KOPT-K1 (cell line): ENCODE measurements around the gene ESYT1.

ENCODE experiments used
- H3K27ac ChIP-seq: fragments of 200-600 bp; sonication (generic); 2 replicates; pipeline ENCODE4 v1.5.1; 2016; ENCODE audit warnings: antibody characterized with exemption, mild to moderate bottlenecking, low read depth, low read length; ENCODE audit not compliant: poor library complexity, severe bottlenecking
- H3K36me3 ChIP-seq: fragments of 200-600 bp; sonication (generic); 2 replicates; pipeline ENCODE4 v1.5.1; 2017; ENCODE audit warnings: antibody characterized with exemption, mild to moderate bottlenecking, low read length, moderate library complexity; ENCODE audit not compliant: insufficient read depth
- H3K9me3 ChIP-seq: fragments of 200-600 bp; sonication (generic); 2 replicates; pipeline ENCODE4 v1.5.1; 2017; ENCODE audit warnings: antibody characterized with exemption, low read length, mild to moderate bottlenecking; ENCODE audit not compliant: insufficient read depth, poor library complexity, severe bottlenecking

The ESYT1 gene, protein sequence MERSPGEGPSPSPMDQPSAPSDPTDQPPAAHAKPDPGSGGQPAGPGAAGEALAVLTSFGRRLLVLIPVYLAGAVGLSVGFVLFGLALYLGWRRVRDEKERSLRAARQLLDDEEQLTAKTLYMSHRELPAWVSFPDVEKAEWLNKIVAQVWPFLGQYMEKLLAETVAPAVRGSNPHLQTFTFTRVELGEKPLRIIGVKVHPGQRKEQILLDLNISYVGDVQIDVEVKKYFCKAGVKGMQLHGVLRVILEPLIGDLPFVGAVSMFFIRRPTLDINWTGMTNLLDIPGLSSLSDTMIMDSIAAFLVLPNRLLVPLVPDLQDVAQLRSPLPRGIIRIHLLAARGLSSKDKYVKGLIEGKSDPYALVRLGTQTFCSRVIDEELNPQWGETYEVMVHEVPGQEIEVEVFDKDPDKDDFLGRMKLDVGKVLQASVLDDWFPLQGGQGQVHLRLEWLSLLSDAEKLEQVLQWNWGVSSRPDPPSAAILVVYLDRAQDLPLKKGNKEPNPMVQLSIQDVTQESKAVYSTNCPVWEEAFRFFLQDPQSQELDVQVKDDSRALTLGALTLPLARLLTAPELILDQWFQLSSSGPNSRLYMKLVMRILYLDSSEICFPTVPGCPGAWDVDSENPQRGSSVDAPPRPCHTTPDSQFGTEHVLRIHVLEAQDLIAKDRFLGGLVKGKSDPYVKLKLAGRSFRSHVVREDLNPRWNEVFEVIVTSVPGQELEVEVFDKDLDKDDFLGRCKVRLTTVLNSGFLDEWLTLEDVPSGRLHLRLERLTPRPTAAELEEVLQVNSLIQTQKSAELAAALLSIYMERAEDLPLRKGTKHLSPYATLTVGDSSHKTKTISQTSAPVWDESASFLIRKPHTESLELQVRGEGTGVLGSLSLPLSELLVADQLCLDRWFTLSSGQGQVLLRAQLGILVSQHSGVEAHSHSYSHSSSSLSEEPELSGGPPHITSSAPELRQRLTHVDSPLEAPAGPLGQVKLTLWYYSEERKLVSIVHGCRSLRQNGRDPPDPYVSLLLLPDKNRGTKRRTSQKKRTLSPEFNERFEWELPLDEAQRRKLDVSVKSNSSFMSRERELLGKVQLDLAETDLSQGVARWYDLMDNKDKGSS

DNA sequence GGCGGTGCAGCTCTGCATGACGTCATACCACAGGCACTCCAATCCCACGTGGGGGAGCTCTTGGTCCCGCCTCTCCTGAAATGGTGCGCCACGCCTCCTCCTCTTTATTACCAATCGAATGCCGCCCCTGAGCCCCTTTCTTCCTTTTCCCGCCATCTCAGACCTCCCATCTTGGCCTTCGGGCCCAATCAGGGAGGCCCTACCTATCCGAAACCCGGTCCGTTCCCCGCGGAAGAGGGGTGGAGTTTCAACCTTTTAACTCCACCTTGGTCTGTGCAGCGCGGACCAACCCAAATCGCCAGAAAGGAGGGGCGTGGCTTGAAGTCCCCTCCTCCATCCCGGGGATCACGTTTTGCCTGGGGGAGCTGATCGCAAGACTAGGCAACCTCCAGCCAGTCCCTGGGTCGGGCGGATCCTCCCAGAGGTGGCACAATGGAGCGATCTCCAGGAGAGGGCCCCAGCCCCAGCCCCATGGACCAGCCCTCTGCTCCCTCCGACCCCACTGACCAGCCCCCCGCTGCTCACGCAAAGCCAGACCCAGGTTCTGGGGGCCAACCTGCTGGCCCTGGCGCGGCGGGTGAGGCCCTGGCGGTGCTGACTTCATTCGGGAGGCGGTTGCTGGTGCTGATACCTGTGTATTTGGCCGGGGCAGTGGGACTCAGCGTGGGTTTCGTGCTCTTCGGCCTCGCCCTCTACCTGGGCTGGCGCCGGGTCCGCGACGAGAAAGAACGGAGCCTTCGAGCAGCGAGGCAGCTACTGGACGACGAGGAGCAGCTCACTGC, at the start of gene ESYT1:
TSS of gene ESYT1 (plus strand) at position 380 of the 782 bp plus-strand sequence. CDS start at position 433, 53 bp downstream.
- no peaks in the 10 kb centered on the region for H3K9me3 ChIP-seq
- H3K36me3 ChIP-seq, result peaks cover 31% of the 10 kb centered on the region
- H3K27ac ChIP-seq, result peak within 1 kb of the TSS; percentile 77

DNA sequence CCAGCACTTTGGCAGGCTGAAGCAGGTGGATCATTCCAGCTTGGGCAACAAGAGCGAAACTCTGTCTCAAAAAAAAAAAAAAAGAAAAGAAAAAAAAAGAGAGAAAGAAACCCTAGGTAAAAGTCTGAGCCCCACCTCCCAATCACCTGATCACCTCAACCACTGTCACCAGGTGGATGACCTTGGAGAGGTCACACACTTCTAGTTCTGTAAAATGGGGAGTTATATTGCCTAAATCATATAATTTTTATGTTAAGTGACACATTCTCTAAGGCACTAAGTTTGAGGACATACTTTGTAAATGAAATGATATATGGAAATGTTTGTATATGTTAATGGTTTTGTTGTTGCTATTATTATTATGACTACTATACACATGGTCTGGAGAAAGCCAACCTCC, 49.6 kb upstream of the ESYT1 start:
- Histone ChIP-seq H3K27ac (no peak overlapping the region), H3K9me3 (no peaks in the 10 kb centered on the region), H3K36me3 (no peaks in the 10 kb centered on the region)

DNA sequence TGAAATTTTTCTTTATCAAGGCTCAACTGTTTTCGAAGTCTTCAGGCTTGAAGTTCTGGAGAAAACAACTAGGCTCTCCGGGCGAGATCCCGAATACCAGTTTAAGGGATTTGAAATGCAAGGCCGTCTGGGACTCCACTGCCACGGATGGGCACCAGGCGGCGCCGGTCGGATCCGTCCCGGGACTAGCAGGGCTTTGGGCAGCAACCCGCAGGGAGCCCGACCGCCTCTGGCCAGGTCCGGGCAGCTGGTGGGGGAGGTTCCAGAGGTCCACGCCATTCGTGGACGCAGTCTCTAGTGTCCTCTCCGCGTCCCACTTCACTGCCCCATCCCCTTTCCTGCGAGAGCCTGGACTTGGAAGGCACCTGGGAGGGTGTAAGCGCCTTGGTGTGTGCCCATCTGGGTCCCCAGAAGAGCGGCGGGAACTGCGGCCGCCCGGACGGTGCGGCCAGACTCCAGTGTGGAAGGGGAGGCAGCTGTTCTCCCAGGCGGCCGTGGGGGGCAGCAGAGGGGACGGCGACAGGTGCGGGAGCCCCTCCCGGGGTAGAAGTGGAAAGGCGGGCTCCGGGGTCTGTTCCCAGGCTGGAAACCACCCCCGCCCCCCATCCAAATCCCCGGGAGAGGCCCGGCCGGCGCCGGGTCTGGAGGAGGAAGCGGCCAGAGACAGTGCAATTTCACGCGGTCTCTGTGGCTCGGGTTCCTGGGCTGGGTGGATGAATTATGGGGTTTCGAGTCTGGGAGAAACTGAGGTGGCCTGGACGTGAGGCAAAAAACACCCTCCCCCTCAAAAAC, 48.9 kb upstream of the ESYT1 start:
- H3K9me3 ChIP-seq, result no peaks in the 10 kb centered on the region
- H3K27ac ChIP-seq, result no peak overlapping the region
- no peaks in the 10 kb centered on the region for H3K36me3 ChIP-seq

DNA sequence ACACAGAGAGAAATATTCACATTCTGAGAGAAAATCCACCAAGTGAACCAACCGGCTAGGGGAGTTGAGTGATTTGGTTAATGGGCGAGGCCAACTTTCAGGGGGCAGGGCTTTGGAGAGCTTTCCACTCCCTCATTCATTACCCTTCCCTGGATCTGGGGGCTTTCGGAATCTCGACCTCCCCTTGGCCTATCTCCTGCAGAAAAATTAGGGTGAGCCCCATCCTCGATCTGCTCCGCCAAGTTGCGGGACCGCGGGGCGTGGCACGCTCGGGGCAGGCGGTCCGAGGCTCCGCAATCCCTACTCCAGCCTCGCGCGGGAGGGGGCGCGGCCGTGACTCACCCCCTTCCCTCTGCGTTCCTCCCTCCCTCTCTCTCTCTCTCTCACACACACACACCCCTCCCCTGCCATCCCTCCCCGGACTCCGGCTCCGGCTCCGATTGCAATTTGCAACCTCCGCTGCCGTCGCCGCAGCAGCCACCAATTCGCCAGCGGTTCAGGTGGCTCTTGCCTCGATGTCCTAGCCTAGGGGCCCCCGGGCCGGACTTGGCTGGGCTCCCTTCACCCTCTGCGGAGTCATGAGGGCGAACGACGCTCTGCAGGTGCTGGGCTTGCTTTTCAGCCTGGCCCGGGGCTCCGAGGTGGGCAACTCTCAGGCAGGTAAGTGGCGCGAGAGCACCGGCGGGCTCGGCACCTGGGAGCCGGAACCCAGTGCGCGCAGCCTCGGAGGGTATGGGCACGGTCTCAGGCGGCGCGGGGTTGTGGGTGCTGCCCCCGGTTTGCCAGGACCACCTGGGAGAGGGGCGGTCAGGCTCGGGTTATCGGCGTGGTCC, 48.1 kb upstream of the ESYT1 start, which contains the start of gene ERBB3:
TSS of gene ERBB3 (plus strand) at position 443 of the 833 bp plus-strand sequence. CDS start at position 579, 136 bp downstream.
- Histone ChIP-seq H3K27ac (no peak within 1 kb of the TSS), H3K36me3 (no peaks in the 10 kb centered on the region), H3K9me3 (no peaks in the 10 kb centered on the region)

DNA sequence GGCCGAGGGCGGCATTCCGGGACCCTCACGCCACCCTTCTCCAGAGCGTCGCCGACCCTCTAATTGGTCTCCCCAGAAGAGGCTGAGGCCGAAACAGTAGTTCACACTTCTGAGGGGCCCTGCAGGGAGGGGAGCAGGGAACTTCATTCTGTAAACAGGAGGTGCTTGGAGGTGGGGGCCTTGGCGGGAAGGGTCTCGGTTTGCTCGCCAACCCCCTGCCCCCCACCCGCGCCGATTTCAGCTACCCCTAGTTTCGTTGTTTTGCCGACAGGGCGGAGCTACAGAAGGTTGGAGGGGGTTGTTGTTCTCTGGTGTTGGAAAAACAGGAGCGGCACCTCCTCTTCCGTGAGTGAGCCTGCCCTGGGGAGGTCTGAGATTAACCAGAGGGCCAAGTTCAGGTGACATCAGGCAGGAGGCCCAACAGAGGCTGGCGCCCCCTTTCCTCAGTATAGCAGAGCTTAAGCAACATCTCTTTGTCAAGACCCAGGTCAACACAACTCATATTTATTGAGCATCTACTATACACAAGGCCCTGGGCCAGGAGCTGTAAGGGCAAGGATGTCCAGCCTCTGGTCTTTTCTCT, 47.4 kb upstream of the ESYT1 start:
- Histone ChIP-seq H3K9me3 (no peaks in the 10 kb centered on the region), H3K36me3 (no peaks in the 10 kb centered on the region), H3K27ac (no peak overlapping the region)

DNA sequence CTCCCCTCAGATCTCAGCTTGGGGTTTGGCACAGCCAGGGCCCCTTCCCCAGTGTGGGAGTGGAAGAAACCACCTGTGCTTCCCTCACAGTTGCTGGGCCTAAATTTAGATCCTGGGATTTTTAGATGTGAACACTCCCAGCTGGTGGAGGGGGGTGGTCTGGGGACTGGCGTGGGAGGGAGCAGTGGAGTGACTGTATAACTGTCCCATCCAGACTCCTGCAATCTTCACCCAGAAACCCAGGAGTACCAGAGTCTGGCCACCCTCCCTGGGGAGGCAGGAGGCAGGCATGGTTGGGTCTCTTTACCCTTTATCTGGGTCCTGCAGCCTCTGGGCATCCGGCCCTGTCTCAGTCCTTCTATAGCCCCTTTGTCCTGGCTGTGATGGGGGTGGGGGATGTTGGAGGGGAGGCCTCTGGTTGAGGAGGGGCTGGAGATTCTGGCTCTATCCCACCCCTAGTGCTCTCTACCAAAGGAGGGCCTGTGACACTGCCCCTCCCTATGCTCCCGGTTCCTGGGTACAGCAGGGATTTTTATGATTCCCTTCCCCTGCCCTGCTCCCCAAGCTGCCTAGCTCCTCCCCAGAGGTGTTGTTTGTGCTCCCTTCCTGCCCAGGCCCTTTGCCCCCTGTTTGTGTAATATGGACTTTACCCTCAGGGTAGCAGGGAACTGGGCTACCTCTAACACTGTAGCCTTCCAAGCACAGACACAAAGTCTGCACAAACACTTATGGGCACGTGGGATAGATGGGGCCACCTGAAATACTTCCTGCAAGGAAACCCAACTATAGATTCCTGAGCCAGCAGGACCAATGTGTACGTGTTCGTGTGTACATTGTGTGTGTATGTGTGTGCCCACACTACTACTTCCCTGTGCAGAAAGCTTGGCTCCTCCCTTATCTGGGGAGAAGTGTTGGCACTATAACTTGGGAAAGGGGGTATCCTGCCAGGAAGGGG, 46.4 kb upstream of the ESYT1 start:
- Histone ChIP-seq H3K36me3 (no peaks in the 10 kb centered on the region), H3K27ac (no peak overlapping the region), H3K9me3 (no peaks in the 10 kb centered on the region)

DNA sequence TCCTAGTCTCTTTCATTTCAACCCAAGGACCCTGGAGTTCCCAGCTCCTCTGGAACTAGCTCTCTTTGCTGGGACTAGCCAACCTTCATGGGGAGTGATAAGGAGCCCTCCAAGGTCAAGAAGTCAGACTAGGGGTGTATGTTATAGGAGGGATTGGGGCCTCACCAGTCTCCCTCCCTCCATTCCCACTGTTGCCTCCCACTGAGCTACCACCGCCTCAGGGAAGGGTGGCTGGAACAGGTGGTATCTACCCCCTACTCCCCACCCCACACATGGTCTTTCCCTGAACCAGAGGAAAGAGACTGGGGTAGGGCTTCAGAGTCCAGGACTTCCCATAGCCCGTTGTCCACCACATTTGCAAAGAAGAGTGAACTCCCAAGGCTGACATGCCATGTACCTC, 45.7 kb upstream of the ESYT1 start:
- Histone ChIP-seq H3K9me3 (no peaks in the 10 kb centered on the region), H3K27ac (no peak overlapping the region), H3K36me3 (no peaks in the 10 kb centered on the region)

DNA sequence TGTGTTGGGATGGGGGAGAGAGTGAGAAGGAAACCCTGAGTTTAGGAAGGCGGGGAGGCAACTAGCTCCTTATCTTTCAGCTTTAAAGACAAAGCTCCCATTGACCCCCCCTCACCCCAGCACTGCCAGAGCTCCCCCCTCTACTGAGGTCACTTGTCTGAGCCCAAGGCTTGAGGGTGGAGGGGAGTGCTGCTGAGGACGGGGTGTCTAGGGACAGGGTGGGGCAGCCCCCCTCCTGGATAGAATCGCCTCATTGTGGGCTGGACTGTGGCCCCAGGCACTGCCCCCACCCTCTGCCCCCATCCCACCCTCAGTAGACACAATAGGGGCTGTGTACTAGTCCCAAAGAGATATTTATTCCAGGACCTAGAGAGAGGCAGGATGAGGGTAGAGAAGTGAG, 45.1 kb upstream of the ESYT1 start:
- Histone ChIP-seq H3K36me3 (no peaks in the 10 kb centered on the region), H3K9me3 (no peaks in the 10 kb centered on the region), H3K27ac (no peak overlapping the region)

DNA sequence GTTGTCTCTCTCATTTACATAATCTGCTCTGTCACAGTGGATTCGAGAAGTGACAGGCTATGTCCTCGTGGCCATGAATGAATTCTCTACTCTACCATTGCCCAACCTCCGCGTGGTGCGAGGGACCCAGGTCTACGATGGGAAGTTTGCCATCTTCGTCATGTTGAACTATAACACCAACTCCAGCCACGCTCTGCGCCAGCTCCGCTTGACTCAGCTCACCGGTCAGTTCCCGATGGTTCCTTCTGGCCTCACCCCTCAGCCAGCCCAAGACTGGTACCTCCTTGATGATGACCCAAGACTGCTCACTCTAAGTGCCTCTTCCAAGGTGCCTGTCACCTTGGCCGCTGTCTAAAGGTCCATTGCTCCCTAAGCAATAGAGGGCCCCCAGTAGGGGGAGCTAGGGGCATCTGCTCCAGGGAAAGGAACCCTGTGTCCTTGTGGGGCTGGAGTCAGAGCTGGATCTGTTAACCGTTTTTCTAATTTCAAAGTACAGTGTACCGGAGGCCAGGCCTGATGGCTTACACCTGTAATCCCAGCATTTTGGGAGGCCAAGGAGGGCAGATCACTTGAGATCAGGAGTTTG, 43.0 kb upstream of the ESYT1 start:
- Histone ChIP-seq H3K9me3 (no peaks in the 10 kb centered on the region), H3K27ac (no peak overlapping the region), H3K36me3 (no peaks in the 10 kb centered on the region)

DNA sequence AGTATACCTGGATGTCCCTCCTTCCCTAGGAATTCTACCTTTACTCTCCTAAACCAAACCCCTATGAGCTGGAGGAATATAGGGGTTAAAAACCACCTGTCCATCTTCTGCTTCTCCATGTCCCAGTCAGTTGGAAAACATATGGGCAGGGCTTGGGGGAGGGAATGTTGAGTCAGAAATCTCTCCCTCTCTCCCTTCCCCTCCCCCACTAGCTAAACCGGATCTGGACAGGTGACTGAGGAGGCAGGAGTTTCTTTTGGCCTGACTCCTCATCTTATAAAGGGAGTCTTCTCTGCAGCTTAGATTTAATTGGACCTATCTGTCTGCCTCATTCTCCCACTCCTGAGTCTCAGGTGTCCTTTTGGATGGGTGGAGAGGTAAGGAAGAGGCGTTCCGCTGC, 42.0 kb upstream of the ESYT1 start:
- H3K9me3 ChIP-seq, result no peaks in the 10 kb centered on the region
- H3K36me3 ChIP-seq, result no peaks in the 10 kb centered on the region
- no peak overlapping the region for H3K27ac ChIP-seq

DNA sequence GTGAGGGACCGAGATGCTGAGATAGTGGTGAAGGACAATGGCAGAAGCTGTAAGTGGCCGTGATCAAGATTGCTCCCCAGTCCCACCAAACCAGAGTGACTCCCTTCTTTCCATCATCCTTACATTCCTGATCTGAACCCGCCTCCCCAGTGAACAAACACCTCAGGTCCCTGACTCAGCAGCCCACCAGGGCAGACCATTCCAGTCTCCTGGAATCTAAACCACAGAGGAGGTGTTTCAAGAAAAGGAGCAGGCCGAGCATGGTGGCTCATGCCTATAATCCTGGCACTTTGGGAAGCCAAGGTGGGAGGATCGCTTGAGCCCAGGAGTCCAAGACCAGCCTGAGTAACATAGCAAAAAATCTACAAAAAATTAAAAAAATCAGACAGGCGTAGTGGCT, 41.5 kb upstream of the ESYT1 start:
- Histone ChIP-seq H3K36me3 (no peaks in the 10 kb centered on the region), H3K27ac (no peak overlapping the region), H3K9me3 (no peaks in the 10 kb centered on the region)

DNA sequence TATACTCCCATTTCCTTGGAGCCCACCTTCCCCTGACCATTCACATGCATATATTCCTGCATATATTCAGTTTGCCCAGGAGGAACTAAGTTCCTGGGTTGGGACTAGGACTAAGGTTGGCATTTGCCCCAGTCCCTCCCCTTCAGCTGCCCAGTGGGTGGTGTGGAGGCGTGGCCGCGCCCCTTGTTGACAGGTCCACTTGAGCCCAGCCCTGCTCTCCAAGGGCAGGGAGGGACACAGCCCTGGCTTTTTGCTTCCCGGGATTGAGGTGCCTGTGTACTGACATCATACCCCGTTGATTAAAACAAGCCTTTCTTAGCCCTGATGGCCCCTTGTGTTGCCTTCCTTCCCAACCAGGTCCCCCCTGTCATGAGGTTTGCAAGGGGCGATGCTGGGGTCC, 40.8 kb upstream of the ESYT1 start:
- no peaks in the 10 kb centered on the region for H3K9me3 ChIP-seq
- no peaks in the 10 kb centered on the region for H3K36me3 ChIP-seq
- no peak overlapping the region for H3K27ac ChIP-seq
